GM19023 (cell line): ENCODE results near the gene MAP3K7.
"Not testable (repeated sequence)": the region's sequence is repeated elsewhere in the genome, so short reads cannot be mapped to it uniquely, and the experiment has no call there.

ENCODE experiments used
- ATAC-seq: cut with Tn5 transposase; IDR thresholded peaks from one replicate; pipeline ENCODE4 v1.9.1; 2021; ENCODE audit warnings: mild to moderate bottlenecking, moderate library complexity; ENCODE audit not compliant: unreplicated experiment

The MAP3K7 gene

GRCh38 chr6:90578894-90579549 is 7.8 kb downstream of the MAP3K7 start:
- ATAC-seq, result no peak

- ATAC-seq, result no peak
Observed at GRCh38 chr6:90575267-90575666, 11.6 kb downstream of the MAP3K7 start.

- ATAC-seq, result no peak
Observed at GRCh38 chr6:90574610-90575009, 12.3 kb downstream of the MAP3K7 start.

GRCh38 chr6:90573624-90574023 is 13.2 kb downstream of the MAP3K7 start:
- ATAC-seq, result no peak

GRCh38 chr6:90572856-90573255 is 14.0 kb downstream of the MAP3K7 start:
- ATAC-seq, result no peak

GRCh38 chr6:90569223-90569622 is 17.6 kb downstream of the MAP3K7 start:
- ATAC-seq, result no peak

GRCh38 chr6:90567682-90568081 is 19.2 kb downstream of the MAP3K7 start:
- ATAC-seq, result not testable (repeated sequence)

GRCh38 chr6:90562341-90562740 is 24.5 kb downstream of the MAP3K7 start:
- ATAC-seq, result not testable (repeated sequence)

- no peak for ATAC-seq
Observed at GRCh38 chr6:90559931-90560330, 26.9 kb downstream of the MAP3K7 start.

- ATAC-seq, result no peak
Observed at GRCh38 chr6:90557006-90557405, 29.9 kb downstream of the MAP3K7 start.

GRCh38 chr6:90547991-90548390 is 38.9 kb downstream of the MAP3K7 start:
- no peak for ATAC-seq

GRCh38 chr6:90547079-90547478 is 39.8 kb downstream of the MAP3K7 start:
- no peak for ATAC-seq

- ATAC-seq, result no peak
Observed at GRCh38 chr6:90545448-90545847, 41.4 kb downstream of the MAP3K7 start.

GRCh38 chr6:90544741-90545140 is 42.1 kb downstream of the MAP3K7 start:
- ATAC-seq, result no peak

GRCh38 chr6:90544081-90544480 is 42.8 kb downstream of the MAP3K7 start:
- ATAC-seq, result no peak

GRCh38 chr6:90541221-90541620 is 45.7 kb downstream of the MAP3K7 start:
- ATAC-seq, result no peak

- ATAC-seq, result no peak
Observed at GRCh38 chr6:90538278-90539046, 48.4 kb downstream of the MAP3K7 start.

- ATAC-seq, result no peak
Observed at GRCh38 chr6:90537723-90538258, 49.1 kb downstream of the MAP3K7 start.

- no peak for ATAC-seq
Observed at GRCh38 chr6:90537027-90537426, 49.8 kb downstream of the MAP3K7 start.

GRCh38 chr6:90536520-90536919 is 50.4 kb downstream of the MAP3K7 start:
- no peak for ATAC-seq

GRCh38 chr6:90534337-90535025 is 52.4 kb downstream of the MAP3K7 start:
- ATAC-seq, result no peak
